Middle frontal gyrus (tissue), 1 donor: Measurements from ENCODE around the gene CARD9.
A peak's percentile ranks its signal among the peaks of the same experiment; 100 is the strongest.

Source experiments
- DNase-seq: peaks from one replicate; pipeline ENCODE4 v3.0.0-alpha.2; 2015; ENCODE audit warnings: low spot score; ENCODE audit errors: extremely low spot score

CARD9 gene

DNA sequence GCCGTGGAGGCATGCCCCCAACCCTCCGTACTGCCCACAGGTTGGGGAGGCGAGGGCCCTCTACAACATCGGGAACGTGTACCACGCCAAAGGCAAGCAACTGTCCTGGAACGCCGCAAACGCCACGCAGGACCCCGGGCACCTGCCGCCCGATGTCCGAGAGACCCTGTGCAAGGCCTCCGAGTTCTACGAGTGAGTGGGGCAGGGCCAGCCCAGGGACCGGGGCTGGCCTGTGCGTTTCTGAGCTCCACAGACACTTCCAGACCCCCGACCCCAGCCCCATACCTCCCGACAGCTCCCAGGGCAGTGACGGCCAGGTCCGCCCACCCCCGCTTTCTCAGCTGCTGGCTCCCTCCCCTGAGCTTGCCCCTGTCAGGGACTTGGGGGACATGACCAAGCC is 36.6 kb downstream of the CARD9 start:
- no peak for DNase-seq

DNA sequence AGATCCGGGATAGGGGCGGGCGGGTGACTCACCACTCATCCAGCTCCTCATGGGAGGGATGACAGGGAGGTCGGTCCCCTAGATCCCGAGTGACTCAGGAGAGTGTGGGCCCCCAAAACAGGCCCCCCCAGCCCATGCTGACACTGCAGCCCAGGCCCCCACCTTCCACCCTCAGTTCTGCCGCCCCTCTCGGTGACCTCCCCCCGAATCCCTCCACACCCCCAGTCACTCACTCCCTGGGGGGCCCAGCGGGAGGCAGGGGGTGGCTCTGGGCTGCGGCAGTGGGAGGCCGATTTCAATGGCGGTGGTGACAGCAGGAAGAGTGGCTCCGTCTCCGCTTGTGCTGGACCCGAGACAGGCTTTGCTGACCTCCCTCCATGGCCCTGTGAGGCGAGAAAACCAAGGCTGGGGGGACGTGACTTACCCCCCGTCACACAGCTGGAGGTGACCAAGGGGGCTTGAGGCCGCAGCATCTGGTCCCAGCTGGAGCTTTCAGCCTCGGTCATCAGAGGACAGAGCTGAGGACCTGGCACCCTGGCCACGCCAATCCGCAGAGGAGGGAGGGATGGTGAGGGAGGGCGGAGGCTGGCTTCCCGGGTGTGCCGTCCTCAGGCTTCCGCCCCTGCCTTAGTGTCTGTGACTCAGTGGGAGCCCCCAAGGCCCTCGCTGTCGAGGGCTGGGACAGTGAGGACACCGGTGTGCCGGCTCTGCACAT is 37.2 kb downstream of the CARD9 start:
- DNase-seq = no peak

DNA sequence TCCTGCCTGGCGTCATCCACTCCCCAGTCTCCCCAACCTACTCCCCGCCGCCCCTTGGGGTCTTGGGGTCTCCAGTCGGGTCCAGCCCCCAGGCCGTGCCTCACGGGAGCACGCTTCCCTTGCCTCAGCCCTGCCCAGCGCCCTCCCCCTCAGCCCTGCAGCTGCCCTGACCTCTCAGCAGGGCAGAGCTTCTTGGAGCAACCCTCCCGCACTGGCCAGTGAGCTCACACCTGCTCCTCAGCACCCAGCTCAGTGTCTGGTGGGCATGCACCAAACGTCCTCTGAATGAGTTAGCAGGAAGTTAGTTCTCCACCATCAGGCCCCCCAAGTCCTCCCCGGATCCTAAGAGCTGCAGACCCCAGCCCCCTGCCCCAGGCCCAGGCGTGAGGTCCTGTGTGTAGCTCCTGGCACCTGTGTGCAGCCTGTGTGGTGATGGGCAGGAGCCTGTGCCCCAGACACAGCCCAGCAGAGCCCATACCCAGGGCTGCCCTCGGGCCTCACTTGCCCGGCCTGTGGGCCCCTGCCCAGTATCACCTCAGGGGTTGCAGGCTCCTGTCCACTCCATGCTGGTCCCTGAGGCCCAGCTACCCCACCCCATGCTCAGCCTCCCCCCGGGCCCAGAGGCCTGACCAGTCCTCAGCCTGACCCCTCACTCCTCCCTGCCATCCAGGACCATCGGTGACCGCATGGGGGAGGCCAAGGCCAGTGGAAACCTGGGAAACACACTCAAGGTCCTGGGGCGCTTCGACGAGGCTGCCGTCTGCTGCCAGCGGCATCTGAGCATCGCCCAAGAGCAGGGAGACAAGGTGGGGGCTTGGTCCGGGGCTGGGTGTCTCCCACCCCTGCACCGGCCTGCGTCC is 37.9 kb downstream of the CARD9 start:
- no peak for DNase-seq

DNA sequence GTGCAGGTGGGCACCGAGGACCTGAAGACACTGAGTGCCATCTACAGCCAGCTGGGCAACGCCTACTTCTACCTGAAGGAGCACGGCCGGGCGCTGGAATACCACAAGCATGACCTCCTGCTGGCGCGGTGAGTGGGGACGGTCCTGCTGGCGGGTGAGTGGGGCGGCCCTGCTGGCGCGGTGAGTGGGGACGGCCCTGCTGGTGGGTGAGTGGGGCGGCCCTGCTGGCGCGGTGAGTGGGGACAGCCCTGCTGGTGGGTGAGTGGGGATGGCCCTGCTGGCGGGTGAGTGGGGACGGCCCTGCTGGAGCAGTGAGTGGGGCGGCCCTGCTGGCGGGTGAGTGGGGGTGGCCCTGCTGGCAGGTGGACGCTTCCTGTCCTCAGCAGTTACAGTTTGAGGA is 38.9 kb downstream of the CARD9 start:
- DNase-seq = no peak

DNA sequence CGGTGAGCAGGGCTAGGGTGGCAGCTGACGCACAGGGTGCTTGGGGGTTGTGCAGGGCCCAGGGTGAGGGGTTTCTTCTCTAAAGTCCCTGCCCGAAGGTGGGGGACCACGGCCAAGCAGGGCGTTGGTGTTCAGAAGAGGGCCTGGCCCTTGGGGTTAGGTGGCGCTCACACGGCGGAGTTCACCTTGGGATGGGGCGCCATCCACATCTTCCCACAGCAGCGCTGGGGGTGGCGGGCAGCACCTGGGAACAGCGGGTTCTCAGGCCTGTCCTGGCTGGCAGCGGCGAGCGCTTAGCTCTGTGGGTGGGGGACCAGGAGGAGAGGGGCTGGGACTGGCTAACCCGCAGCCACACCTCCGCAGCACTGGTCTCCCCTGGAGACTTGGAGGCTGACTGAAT is 40.0 kb downstream of the CARD9 start:
- no peak for DNase-seq

DNA sequence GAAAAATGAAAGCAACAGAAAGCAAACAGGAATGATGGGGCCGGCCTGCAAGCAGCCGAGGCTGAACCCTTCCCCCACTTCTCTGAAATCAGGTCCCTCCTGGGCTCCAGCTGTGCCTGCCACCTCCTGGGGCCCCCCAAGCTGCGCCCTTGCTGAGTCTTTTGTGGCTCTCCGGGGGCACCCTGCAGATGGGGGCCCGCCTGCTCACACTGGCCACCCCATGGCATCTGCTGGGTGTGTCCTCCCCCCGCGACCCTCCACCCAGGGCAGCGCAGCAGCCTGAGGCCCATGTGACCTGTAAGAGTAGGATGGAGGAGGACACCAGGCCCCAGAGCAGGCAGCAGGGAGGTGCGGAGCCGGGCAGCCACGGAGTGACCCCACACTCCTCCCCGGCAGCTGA is 40.4 kb downstream of the CARD9 start:
- DNase-seq = no peak

DNA sequence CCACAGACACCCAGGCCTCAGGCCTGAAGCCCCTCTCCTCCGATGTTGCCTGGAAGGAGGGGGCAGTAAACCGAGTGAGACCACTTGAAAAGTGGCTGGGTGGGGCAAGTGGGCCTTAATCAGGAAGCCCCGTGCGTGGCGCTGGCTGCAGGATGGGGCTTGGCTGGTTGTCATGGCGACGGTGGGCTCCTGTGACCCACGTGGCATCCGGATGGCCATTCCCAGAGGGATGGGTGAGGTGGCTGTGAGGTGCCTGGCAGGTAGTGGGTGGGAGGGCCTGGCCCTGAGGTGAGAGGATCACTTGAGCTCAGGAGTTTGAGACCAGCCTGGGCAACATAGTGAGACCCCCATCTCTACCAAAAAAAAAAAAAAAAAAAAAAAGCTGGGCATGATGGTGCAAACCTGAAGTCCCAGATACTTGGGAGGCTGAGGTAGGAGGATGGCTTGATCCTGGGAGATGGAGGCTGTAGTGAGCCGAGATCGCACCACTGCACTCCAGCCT is 40.9 kb downstream of the CARD9 start:
- no peak for DNase-seq

DNA sequence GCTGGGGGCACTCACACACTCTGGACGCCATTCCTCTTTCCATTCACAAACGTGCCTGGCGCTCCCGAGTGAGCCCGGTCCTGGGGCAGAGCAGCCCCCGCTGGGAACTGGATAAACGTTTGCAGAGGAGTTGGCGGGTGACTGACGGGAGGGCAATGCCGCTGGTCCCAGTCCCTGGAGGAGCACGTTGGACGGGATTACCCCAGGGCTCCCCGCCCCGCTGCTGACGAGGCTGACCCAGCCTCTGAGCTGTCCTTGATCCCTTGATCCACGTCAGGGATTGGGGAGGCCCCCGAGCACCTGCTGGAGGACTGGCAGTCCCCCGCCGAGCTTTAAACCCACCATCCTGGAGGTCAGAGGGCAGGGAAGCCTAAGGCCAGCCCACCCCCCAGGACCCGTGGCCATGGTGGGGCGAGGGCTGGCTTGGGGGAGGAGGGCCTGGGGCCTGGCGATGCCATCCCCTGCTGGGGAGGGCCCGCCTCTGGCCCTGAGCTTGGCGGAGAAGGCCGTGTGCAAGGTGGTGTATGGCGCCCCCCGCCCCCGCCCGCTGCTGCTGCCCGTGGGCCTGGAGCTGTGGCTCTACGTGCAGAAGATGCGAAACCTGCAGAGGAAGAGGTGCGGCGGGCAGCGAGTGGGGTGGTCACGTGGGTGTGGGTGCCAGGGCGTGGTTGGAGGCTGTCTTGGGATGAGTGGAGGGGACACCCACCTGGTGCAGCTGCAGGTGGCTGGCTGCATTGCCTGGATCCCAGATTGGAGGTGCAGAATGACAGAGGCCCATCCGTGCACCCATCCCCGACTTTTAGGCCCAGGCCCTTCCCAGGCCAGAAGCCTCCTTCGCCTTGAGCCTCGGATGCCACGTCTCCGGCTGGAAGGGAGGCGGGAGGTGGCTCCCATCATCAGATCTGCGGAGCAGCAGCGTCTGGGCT is 41.6 kb downstream of the CARD9 start:
- no peak for DNase-seq

DNA sequence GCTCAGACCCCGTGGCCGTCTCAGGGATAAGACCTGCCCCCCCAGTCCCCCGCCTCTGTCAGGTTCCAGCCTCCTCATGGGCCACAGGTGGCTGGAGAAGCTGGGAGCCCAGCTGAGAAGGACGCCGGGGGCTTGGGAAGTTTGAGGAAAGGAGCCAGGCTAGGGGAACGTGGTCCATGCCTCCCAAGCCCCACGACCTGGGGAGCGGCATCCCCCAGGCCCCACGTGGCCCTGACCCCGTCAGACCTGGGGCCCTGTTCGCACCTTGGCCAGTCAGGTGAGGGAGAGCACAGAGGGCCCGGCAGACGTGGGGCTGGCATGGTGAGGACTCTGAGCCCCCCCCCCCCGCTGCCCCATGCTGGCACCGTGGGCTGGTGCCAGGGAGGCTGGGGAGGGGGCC is 42.4 kb downstream of the CARD9 start:
- no peak for DNase-seq

DNA sequence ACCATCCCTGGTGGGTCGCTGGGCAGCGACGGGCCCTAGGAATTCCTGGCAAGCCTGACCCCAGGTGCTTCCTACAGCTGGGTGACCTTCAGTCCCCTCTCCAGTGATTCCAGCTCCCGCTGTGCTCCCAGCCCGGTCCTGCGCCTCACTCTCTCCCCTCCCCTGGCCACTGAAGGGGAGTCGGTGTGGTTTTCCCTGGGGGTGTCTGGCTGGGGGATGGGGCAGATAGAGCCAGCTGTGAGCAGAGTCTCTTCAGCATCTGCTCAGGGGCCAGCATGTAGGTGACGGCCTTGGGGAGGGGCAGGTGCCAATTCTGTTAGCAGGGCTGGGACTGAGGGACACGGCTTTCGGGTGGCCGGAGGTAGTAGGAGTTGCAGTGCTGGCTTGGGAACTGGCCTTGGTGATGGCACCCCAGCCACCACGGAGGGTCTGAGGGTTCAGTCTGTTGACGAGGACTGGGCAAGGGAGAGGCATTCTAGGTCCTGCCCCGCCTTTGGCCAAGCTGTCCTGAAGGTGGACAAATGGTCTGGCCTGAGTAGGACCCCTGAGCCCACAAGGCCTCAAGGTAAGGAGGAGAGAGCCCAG is 43.0 kb downstream of the CARD9 start:
- no peak for DNase-seq

DNA sequence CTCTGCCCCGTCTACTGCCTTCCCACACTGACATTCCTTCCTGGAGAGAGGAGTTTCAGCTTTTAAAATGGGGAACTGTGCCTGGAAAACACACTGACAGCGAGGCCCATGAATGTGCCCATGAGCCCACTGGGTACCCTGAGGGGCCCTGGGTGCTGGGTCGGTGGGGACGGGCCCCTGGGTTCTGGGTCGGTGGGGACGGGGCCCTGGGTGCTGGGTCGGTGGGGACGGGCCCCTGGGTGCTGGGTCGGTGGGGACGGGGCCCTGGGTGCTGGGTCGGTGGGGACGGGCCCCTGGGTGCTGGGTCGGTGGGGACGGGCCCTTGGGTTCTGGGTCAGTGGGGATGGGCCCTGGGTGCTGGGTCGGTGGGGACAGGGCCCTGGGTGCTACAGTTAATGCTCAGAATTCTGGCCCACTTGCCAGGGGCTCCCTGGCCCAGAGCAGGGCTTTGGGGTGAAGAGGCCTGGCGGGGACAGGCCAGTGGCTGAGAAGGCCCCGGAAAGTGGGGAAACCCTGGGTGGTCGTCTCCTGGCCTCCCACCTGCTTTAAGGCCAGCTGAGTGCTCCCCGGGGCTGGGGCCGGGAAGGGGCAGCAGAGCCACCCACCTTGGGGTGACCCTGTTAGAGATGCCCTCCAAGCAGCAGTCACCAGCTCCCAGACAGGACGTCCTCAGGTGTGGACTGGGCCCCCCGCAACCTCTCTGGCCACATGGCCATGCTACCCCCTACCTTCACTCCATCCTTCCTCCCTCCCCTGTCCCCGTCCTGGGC is 43.6 kb downstream of the CARD9 start:
- DNase-seq = no peak

DNA sequence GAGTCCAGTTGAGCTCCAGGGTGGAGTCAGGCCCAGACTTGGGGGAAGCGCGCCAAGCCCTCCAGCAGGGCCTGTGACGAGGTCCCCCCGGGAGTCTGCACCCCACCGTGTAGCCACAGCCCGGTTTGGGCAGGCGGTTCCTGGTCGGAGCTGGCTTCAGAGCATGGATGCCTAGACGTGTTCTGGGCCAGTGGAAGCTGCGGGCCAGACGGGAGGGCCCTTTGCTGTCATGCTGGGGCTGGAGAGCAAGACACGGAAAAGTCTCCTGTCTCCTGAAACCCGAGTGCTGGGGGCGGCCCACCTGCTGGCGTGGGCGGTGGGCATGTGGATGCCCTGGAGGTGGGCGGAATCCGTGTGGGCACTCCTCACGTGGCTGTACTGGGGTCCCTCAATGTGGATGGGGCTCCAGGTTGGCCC is 44.2 kb downstream of the CARD9 start:
- no peak for DNase-seq

DNA sequence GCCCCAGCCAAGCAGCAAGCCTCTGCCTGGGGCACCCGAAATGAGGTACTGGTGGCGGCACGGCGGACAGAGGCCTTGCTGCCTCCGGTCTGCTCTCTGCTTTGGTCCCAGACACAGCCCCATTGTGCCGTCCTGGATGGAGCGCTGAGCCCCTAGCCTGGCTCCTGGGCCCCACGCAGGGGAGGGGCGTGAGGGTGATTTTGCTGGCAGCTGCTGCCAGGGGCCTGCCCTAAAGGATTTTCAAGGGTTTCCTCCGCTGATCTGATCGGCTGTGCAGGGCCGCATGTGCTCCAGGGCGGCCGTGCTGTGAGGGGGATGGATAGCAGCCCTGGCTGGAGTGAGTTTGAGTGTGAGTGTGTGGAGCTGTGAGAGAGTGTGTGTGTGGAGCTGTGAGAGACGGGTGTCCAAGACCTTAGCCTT is 44.8 kb downstream of the CARD9 start:
- DNase-seq = no peak

DNA sequence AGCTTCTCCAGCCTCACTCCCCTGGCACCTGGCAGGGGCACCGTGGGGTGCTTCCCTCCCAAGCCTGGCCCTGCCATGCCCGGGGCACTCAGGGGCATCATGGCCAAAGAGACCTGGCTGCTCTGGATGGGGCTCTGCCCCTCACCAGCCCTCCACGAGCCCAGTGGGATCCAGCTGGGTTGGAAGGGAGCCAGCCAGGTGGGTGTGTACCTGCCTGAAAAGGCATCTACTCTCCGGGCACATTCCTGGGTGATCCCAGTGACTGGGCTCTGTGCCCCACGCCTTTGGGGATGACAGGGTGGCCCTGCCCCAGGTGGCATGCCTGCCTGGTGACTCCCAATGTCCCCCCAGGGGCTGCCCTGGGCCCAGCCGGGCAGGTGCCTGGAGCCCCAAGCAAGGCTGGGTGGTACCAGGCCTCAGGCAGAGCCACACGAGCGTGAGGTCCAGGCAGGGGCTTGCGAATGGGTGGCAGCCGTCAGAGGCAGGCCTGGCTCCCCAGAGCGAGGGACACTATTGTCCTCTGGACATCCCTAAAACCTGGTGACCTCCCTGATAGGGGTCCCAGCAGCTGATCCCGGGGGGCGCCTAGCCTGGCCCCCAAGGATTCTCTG is 45.4 kb downstream of the CARD9 start:
- no peak for DNase-seq

DNA sequence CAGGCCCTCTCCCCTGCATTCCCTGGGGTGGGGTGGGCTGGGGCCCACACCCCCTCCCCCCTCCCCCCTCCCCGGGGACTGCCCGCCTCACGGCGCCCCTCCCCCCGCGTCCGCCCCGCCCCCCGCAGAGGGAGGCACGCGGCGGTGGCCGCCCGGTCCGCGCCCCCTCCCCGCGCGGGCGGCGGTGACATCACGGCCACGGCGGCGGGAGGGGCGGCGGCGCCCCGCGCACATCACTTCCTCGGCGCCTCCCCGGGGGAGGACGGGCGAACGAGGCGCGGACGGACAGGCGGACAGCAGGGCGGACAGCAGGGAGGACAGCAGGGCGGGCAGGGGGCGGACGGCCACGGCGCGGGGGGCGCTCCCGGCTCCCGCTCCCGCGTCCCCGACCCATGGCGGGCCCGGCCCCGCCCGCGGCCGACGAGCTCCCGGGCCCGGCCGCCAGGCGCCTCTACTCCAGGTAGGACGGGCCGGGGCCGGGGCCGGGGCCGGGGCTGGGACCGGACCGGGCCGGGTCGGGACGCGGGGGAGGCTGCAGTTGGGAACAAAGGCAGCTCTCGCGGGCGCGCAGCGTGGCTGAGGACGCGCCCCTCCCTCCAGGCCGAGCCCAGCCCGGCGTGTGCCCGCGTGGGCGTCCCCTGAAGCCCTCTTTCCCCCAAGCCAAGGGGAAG is 46.0 kb downstream of the CARD9 start, which contains the start of gene GPSM1:
Gene GPSM1 (plus strand): TSS at position 236 of the 671 bp plus-strand sequence. CDS start 157 bp downstream, at position 393.
- DNase-seq = peak; percentile 9

DNA sequence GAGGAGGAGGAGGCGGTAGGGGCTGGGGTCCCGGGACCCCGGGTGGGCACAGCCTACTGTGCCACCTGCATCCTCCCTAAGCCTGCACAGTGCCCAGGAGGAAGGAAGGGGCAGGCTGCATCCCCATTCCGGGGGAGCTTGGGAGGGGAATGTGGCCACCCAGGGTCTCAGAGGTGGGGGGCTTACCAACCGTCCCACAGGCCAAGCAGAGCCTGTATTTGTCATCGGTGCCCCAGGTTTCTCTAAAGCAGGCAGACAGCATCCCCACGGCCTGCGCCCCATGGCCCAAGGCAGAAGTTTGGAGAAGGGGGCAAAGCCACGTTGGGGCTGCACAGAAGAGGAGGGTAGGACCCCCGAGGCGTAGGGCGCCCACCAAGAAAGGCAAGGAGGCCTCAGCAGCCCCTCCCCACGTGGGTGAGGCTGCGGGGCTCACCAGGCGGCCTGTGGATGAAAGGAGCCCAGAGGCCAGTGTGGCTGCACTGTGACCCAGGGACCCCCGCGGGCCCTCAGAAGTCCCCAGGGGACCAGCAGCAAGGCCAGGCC is 46.6 kb downstream of the CARD9 start:
- DNase-seq = no peak

DNA sequence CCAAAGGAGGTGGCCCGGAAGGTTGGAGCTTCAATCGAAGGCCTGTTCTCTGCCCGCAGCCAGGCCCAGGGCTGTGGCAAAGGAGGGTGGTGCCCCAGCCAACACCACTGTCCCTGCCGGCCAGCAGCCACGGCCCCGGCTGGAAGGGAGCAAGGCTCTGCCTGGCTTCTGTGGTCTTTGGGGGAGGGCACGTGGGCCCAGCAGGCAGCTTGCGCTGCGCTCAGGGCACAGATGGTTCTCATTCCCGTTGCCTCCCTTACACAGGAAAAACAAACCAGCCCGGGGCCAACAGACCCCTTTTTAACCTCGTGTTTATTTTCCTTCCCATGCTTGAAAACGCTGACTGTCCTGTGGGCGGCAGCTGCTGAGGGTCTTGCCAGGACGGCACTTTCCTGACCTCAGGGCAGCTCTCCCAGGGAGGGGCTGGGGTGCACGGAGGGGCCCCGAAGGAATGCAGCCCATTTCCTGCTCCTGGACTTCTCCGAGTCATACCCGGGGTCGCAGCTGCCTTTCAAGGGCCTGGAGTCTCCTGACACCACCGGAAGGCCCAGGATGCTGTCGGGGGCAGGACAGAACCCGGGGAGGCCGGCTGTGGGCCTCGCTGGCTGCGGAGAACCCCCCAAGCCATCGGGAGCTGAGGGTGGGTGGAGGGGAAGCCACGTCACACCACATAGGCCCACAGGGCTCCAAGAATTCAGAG is 47.3 kb downstream of the CARD9 start:
- DNase-seq = no peak

DNA sequence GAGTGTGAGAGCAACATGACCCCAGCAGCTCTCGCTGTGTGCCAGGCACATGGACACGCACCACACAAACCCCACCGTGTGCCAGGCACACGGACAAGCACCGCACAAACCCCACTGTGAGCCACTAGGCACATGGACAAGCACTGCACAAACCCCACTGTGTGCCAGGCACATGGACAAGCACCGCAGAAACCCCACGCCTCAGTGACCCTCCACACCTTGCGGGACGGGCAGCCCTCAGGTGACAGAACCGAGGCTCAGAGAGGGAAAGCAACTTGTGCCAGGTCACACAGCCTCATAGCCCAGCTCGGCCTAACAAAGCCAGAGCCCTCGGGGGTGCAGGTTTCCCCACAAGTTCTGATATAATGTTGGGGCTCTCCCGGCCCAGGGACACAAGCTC is 48.1 kb downstream of the CARD9 start:
- DNase-seq = no peak
